Esophagus muscularis mucosa (tissue), 4 donors: Measurements from ENCODE around the gene NINJ2. TPM values are rescaled to one million over a fixed set of nuclear protein-coding genes. Genes with fewer than 3 reads are reported as not detected.

ENCODE experiments used
- DNase-seq: peaks from one replicate; pipeline ENCODE4 v3.0.0-alpha.2; 2017; ENCODE audit errors: extremely low spot score
- H3K27ac ChIP-seq, 4 donors: fragments of 200-600 bp; sonication (generic); replicated peaks in 1 of 4; 1 replicate in 3 of 4; 2 replicates in 1 of 4; pipeline ENCODE4 v1.5.1; 2016 to 2019; ENCODE audit warnings: mild to moderate bottlenecking in 1 of 4
- H3K27me3 ChIP-seq, 4 donors: fragments of 200-600 bp; sonication (generic); one replicate each; pipeline versions ENCODE4 v1.5.1 to v1.6.0; 2016 to 2019
- H3K36me3 ChIP-seq, 4 donors: fragments of 200-600 bp; sonication (generic); one replicate each; pipeline ENCODE4 v1.5.1; 2016 to 2019
- H3K4me1 ChIP-seq, 4 donors: fragments of 200-600 bp; sonication (generic); one replicate each; pipeline ENCODE4 v1.5.1; 2016 to 2019
- H3K4me3 ChIP-seq, 4 donors: fragments of 200-600 bp; sonication (generic); 1 replicate in 2 of 4; 2 replicates in 2 of 4; pipeline ENCODE4 v1.5.1; 2016 to 2019; ENCODE audit warnings: mild to moderate bottlenecking in 4 of 4, moderate library complexity in 1 of 4
- H3K9me3 ChIP-seq, 4 donors: fragments of 200-600 bp; sonication (generic); 1 replicate in 3 of 4; 2 replicates in 1 of 4; pipeline ENCODE4 v1.5.1; 2016 to 2019
- CTCF ChIP-seq, 3 experiments: fragments of 200-600 bp in 2 of 3; fragments of 450-650 bp in 1 of 3; sonication (generic) in 2 of 3; IDR thresholded peaks; one replicate each; pipeline ENCODE4 v1.5.1; 2017 to 2019; ENCODE audit warnings: antibody characterized with exemption in 3 of 3, mild to moderate bottlenecking in 2 of 3, moderate library complexity in 1 of 3
- EP300 ChIP-seq: sonication (generic); formaldehyde crosslinking; IDR thresholded peaks from one replicate; pipeline ENCODE4 v1.6.1; 2017; ENCODE audit warnings: antibody characterized with exemption
- POLR2A ChIP-seq: fragments of 450-650 bp; IDR thresholded peaks from one replicate; pipeline ENCODE4 v1.6.1; 2017; ENCODE audit warnings: antibody characterized with exemption, moderate library complexity, mild to moderate bottlenecking, low read depth
- POLR2AphosphoS5 ChIP-seq, 2 donors: sonication (generic); formaldehyde crosslinking; IDR thresholded peaks; one replicate each; pipeline ENCODE4 v1.6.1; 2017; ENCODE audit warnings: antibody characterized with exemption in 2 of 2
- WGBS: methylation state at CpG from one replicate; pipeline ENCODE4 v1.1.5; 2018; 5-methylcytosine and 5-hydroxymethylcytosine counted together
- intact Hi-C: fragments of 100-400 bp; cut with DNase I; formaldehyde crosslinking; loops from one replicate; pipeline ENCODE4 v1.15.1; 2023
- total RNA-seq, 4 donors: library from RNA; depleted of rRNA; stranded (reverse); fragments of >200 nt; gene quantifications; one replicate each; pipeline versions ENCODE4 v1.1.0 to v1.2.1, GENCODE V29; 2016

NINJ2 gene
- total RNA-seq, 4 donors from 2014 or later = 2.9 to 11.1 (median 7.1) TPM

- intact Hi-C loops = loop anchor here (10.0 kb wide), 2 partner anchors 169 to 949 kb away; partner anchors contain the start of gene FBXL14
- Histone ChIP-seq H3K4me1 (peaks cover 44 to 56% (median 51%) of the 10 kb centered on the region in 4 donors), H3K27ac (peak overlapping the region; percentile 96 to 98 (median 97)), H3K27me3 (no peaks in the 10 kb centered on the region), H3K4me3 (peak overlapping the region in 1 of 4 donors; percentile 12), H3K9me3 (no peaks in the 10 kb centered on the region), H3K36me3 (no peaks in the 10 kb centered on the region)
- peak; percentile 23 to 31 for TF ChIP-seq POLR2AphosphoS5 (IDR thresholded peaks at IDR 0.05)
- no peak for TF ChIP-seq CTCF (IDR thresholded peaks at IDR 0.05)
- TF ChIP-seq POLR2A = no peak
- no peak for TF ChIP-seq EP300
- WGBS = 20% methylated on average over 8 of the region's 8 CpGs
- no peak for DNase-seq
Observed at GRCh38 chr12:645563-646071, 17.6 kb downstream of the NINJ2 start.

GRCh38 chr12:644818-645552 lies 18.3 kb downstream of the NINJ2 start:
- H3K4me1 ChIP-seq = peaks cover 44 to 56% (median 51%) of the 10 kb centered on the region in 4 donors
- intact Hi-C loops = loop anchor here (10.0 kb wide), 2 partner anchors 170 to 950 kb away; partner anchors contain the start of gene FBXL14
- H3K9me3 ChIP-seq = no peaks in the 10 kb centered on the region
- WGBS = 79% methylated on average over 6 of the region's 6 CpGs
- H3K36me3 ChIP-seq = no peaks in the 10 kb centered on the region
- H3K27ac ChIP-seq = peak overlapping the region; percentile 96 to 98 (median 97)
- TF ChIP-seq POLR2AphosphoS5 (IDR thresholded peaks at IDR 0.05) = no peak
- no peak for TF ChIP-seq POLR2A
- no peak for TF ChIP-seq CTCF (IDR thresholded peaks at IDR 0.05)
- no peak for TF ChIP-seq EP300
- H3K27me3 ChIP-seq = no peaks in the 10 kb centered on the region
- H3K4me3 ChIP-seq = no peak overlapping the region
- no peak for DNase-seq

GRCh38 chr12:644303-644639 lies 19.0 kb downstream of the NINJ2 start:
- DNase-seq = no peak
- intact Hi-C loops = loop anchor here (10.0 kb wide), 2 partner anchors 171 to 951 kb away; partner anchors contain the start of gene FBXL14
- peak overlapping the region in 1 of 4 donors; percentile 79 for H3K4me3 ChIP-seq

GRCh38 chr12:643475-644302 lies 19.6 kb downstream of the NINJ2 start:
- Histone ChIP-seq H3K4me1 (peaks cover 44 to 56% (median 51%) of the 10 kb centered on the region in 4 donors), H3K4me3 (peak overlapping the region; percentile 71 to 79 (median 75)), H3K27me3 (no peaks in the 10 kb centered on the region), H3K27ac (peak overlapping the region; percentile 96 to 98 (median 97)), H3K9me3 (no peaks in the 10 kb centered on the region), H3K36me3 (no peaks in the 10 kb centered on the region)
- WGBS = 52% methylated on average over 33 of the region's 33 CpGs
- TF ChIP-seq POLR2AphosphoS5 (IDR thresholded peaks at IDR 0.05) = peak in 1 of 2 donors; percentile 9
- no peak for TF ChIP-seq CTCF (IDR thresholded peaks at IDR 0.05)
- intact Hi-C loops = loop anchor here (10.0 kb wide), 2 partner anchors 171 to 951 kb away; partner anchors contain the start of gene FBXL14
- no peak for DNase-seq

More at GRCh38 chr12:644303-644639, 19.0 kb downstream of the NINJ2 start:
- Histone ChIP-seq H3K27me3 (no peaks in the 10 kb centered on the region), H3K36me3 (no peaks in the 10 kb centered on the region), H3K4me1 (peaks cover 44 to 56% (median 51%) of the 10 kb centered on the region in 4 donors), H3K27ac (peak overlapping the region; percentile 96 to 98 (median 97)), H3K9me3 (no peaks in the 10 kb centered on the region)
- TF ChIP-seq POLR2A (no peak), CTCF (IDR thresholded peaks at IDR 0.05) (no peak), EP300 (no peak), POLR2AphosphoS5 (IDR thresholded peaks at IDR 0.05) (no peak)
- WGBS = 90% methylated on average over 6 of the region's 6 CpGs
